Stimulated activated CD8-positive, alpha-beta memory T cell treated with anti-CD3 and anti-CD28 coated beads, Interleukin-4, amount 100 ng/mL, for 1 hour (primary cell): ENCODE data around the gene RCL1.
A peak's percentile ranks its signal among the peaks of the same experiment; 100 is the strongest.
"Not testable (repeated sequence)": the region's sequence is repeated elsewhere in the genome, so short reads cannot be mapped to it uniquely, and the experiment has no call there.

Source experiments
- DNase-seq, 2 donors: peaks; one replicate each; pipeline ENCODE4 v3.0.0-alpha.2; 2020; ENCODE audit warnings: low read depth in 2 of 2, low spot score in 1 of 2

Gene RCL1, protein sequence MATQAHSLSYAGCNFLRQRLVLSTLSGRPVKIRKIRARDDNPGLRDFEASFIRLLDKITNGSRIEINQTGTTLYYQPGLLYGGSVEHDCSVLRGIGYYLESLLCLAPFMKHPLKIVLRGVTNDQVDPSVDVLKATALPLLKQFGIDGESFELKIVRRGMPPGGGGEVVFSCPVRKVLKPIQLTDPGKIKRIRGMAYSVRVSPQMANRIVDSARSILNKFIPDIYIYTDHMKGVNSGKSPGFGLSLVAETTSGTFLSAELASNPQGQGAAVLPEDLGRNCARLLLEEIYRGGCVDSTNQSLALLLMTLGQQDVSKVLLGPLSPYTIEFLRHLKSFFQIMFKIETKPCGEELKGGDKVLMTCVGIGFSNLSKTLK

GRCh38 chr9:4792572-4793458 lies at the start of gene RCL1:
Gene RCL1, plus strand, starts transcription at chr9:4792944. Its CDS starts 148 bp downstream, at chr9:4793092.
- peak; percentile 83 to 93 for DNase-seq

- DNase-seq = no peak
Measured at GRCh38 chr9:4743131-4743875, 49.4 kb upstream of the RCL1 start.

GRCh38 chr9:4746278-4747030 lies 46.3 kb upstream of the RCL1 start:
- DNase-seq = no peak

DNA sequence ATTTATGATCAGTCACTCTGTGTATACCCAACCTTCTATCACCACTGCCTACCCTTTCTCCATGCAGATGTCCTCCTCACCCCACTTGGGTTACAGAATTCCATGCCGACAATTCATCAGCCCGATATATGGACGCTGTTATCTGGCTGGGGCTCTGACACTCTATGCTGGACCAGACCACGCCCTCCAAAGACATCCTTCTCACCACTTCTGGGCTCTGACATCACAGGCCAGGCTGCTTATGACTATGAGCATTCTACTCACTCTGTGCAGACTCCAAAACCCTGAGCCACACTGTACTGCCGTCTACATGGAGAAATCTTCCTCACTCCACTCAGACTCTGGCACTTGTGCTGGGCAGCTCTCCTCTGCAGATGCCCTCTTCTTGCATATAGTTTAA lies 44.1 kb upstream of the RCL1 start:
- no peak for DNase-seq

- no peak for DNase-seq
Measured at GRCh38 chr9:4750023-4750673, 42.6 kb upstream of the RCL1 start.

DNA sequence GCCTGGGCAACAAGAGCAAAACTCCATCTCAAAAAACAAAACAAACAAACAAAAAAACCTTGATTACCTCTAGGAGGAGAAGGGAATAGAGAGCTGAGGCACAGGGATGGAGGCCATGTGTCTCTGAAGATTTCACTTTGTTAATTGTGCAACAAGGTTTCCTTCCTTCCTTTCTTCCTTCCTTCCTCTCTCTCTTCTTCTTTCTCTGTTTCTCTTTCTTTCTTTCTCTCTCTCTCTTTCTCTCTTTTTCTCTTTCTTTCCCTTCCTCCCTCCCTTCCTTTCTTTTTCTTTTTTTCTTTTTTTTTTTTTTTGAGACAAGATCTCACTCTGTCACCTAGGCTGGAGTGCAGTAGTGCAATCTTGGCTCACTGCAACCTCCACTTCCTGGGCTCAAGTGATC lies 38.2 kb upstream of the RCL1 start:
- not testable (repeated sequence) for DNase-seq

- no peak for DNase-seq
Measured at GRCh38 chr9:4755026-4755609, 37.6 kb upstream of the RCL1 start.

- no peak for DNase-seq
Measured at GRCh38 chr9:4756420-4756819, 36.3 kb upstream of the RCL1 start.

DNA sequence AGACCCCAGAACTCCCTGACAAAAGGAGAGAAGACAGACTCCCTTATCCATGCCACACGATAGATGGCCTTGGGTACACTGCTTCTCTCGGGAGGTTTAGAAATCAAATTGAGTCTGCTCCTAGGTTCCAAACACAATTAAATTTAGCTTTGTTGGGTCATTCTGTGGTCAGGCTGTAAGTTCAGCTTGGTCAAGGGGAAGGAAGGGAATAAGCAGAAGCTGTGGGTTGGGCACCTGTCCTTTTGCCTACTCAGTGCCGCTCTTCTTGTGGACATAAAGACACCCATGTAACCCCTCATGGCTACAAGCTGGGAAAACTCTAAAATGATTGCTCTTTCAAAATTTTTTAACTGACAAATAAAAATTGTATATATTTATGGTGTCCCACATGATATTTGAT lies 32.6 kb upstream of the RCL1 start:
- no peak for DNase-seq

DNA sequence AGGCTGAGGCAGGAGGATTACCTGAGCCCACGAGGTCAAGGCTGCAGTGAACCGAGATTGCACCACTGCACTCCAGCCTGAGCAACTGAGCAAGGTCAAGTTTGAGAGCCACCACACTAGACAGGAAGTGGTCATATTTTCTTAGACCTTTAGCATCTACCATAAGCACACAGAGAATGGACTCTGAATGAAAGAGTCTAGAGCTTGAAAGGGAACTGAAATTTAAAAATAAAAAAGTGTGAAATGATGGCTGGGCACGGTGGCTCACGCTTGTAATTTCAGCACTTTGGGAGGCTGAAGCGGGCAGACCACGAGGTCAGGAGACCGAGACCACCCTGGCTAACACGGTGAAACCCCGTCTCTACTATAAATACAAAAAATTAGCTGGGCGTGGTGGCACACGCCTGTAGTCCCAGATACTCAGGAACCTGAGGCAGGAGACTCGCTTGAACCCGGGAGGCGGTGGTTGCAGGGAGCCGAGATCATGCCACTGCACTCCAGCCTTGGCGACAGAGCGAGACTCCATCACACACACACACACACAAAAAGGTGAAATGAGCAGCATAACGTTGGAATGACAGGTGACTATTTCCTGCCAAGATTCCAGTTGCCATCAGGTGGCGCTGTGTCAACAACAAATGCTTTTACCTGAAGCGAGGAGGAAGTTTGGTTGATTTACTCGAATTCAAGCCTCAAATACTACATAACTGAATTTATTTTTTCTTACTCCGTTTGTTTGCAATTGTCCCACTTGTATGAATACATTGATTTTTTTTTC lies 30.4 kb upstream of the RCL1 start:
- DNase-seq = peak; percentile 52 to 72

DNA sequence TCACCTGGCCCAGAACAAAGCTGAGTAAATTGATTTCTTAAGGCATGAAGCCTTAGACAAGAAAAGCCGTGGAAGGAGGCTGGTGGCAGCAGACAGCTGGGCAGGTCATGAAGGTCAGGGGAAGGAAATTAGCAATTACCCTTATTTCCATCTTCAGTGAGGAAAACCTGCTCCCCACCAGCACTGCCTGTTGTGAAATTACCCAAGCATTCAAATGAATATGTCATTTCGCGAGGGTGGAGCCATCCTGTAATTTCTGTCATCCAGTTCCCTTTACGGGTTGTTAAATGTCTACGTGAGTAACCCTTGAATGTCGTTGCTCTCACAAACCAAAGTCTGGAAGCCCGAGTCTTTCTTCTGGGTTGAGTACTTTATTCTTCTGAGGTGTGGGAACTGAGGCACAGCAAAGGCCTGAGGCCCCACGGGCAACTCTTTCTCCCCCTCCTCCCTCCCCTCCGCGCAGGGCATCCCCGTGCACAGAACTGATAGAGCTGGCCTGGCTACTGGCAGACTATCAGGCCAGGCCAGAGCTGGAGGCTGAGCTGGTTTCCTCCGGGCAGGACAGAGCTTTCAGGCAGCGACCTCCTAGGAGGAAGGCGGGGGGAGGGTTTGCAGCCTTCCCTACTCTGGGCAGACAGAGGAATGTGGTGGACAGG lies 29.7 kb upstream of the RCL1 start:
- no peak for DNase-seq

DNA sequence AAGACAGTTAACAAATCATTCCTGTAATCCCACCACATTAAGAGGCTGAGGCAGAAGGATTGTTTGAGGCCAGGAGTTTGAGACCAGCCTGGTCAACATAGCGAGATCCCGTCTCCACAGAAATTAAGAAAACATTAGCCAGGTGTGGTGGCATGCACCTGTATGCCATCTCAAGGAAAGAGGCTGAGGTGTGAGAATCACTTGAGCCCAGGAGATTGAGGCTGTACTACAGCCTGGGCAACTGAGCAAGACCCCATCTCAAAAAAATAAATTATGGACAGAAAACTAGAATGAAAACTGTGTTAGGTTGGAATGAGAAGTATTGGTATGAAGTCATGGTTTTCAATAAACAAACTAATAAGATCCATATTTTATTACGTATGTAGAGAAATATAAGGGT lies 28.7 kb upstream of the RCL1 start:
- no peak for DNase-seq

DNA sequence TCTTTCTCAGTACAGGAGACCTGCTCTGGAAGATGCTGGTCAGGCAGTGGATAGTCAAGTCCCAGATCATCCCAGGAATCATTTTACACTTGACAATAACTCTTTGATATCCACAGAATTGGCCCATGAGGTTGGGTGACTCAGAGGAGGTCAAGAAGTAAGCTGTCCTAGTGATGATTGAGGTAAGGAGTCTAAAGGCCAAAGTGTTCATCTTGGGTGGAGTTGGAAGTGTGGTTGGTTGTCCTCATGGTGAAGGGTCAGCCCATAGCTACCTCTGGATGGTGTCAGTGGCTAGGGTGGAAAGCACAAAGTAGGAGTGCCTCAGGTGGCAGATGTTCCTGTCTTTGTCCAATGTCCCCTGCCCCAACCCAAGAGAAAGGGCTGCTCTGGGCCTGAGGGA lies 24.1 kb upstream of the RCL1 start:
- no peak for DNase-seq

DNA sequence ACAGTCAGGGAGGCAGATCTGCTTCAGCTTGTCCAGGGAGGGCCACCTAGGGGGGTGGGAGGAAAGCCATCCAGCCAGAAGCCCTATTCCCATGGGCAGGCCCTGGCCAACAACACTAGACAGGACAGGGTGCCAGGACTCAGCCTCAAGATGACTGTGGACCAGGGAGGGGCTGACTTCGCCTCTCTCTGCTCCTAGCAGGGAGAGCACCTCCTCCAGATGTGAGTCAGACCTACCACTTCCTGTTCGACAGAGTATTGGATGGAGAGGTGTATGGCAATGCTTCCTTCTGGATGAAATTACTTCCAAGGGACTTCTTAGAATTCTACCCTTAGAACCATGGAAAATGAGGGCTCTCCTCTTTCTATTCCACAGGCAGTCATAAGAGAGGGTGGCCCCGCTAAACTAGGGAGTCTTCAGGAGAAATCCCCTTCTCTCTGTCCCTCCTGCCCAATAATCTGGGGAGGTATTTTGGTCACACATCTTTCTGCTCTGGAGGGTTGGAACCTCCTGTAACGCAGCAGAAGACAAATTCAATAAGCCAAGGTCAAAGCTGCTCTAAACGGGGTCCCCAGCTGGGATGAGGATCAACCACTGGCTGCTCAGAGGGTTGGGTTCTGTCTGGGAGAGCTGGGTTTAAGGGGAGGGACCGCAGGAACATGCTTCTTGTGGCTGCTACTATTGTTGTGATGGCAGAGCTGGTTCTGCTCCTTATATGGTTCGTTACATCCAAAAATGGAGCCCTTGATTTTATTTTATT lies 23.2 kb upstream of the RCL1 start:
- DNase-seq = no peak

DNA sequence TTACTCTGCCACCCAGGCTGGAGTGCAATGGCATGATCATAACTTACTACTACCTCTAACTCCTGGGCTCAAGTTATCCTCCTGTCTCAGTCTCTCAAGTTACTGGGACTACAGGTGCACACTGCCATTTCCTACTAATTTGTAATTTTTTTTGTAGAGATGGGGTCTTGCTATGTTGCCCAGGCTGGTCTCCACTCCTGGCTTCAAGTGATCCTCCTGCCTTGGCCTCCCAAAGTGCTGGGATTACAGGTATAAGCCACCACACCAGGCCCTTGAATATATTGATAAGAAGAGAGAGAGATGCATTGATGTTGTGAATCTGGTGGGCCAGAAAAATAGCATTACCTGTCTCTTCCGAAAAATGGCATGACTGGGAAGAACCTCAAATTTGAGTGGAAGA lies 21.0 kb upstream of the RCL1 start:
- DNase-seq = no peak

GRCh38 chr9:4774209-4774608 lies 18.5 kb upstream of the RCL1 start:
- no peak for DNase-seq

GRCh38 chr9:4774958-4775357 lies 17.8 kb upstream of the RCL1 start:
- not testable (repeated sequence) for DNase-seq

GRCh38 chr9:4780651-4781050 lies 12.1 kb upstream of the RCL1 start:
- DNase-seq = no peak
